ENCODE results near the gene CCL2.

GRCh38 chr17:34255381-34255732 lies 272 bp downstream of the CCL2 start:
- TF ChIP-seq CTCF (IDR thresholded peaks at IDR 0.05; ENCODE audit: insufficient read depth, low read length, poor library complexity, severe bottlenecking), result no peak
- no peak for TF ChIP-seq EZH2phosphoT487 (conservative IDR thresholded peaks at IDR 0.05; ENCODE audit: low read length)

All from SU-DHL-6 (cell line).